ENCODE results near the gene LRRD1.
"Not testable (repeated sequence)": the region's sequence is repeated elsewhere in the genome, so short reads cannot be mapped to it uniquely, and the experiment has no call there.

LRRD1 gene

GRCh38 chr7:92178928-92179924 lies at the start of gene LRRD1:
Gene LRRD1, minus strand, starts transcription at chr7:92179142. Its CDS starts 13,940 bp downstream, at chr7:92165202.
- DNase-seq, result peak; percentile 91

DNA sequence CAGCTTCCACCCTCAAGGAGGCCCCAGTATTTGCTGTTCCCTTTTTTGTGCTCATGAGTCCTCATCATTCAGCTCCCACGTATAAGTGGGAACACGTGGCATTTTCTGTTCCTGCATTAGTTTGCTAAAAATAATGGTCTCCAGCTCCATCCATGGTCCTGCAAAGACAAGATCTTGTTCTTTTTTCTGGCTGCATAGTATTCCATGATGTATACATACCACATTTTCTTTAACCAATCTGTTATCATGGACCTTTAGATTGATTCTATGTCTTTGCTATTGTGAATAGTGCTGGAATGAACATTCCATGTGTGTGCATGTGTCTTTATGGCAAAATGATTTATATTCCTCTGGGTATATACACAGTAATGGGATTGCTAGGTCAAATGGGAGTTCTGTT lies 49.8 kb upstream of the LRRD1 start:
- no peak for DNase-seq

DNA sequence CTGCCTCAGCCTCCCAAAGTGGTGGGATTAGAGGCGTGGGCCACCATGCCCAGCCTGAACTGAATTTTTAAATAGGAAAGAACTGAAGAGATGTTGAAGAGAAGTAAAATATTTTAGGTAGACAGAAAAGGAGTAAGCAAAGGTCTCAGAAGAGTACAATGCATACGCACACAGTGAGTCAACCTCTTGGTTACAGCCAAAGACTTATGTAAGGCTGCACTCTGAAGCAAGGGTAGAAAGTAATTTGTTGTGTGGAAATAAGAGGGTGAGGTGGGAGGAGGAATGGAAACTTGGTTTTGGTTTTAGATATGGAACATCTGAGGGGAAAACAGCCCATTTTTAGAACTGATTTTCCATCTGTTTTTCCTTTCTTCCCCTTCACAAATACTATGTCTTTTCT lies 49.2 kb upstream of the LRRD1 start:
- no peak for DNase-seq

- DNase-seq, result no peak
Measured at GRCh38 chr7:92226981-92227380, 48.0 kb upstream of the LRRD1 start.

DNA sequence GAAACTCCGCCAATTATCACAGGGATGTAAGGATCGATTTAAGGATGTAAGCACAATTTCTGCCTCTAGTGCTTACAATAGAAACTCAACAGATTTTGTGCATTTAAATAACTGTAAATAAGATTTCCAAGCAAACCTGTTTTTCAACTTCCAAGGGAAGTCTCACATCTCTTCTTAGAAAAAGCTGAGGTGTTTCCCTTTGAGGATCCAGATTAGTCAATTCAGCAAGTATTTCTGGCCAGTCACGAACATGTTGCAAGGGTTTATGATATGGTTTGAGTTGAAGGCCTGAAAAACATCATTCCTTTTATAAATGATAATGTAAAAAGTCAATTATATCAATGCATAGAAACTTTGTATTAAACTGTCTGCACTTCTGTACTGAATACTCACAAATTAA lies 42.8 kb upstream of the LRRD1 start:
- DNase-seq, result no peak

- DNase-seq, result no peak
Measured at GRCh38 chr7:92206672-92207071, 27.7 kb upstream of the LRRD1 start.

GRCh38 chr7:92205987-92206386 lies 27.0 kb upstream of the LRRD1 start:
- no peak for DNase-seq

GRCh38 chr7:92200791-92201190 lies 21.8 kb upstream of the LRRD1 start:
- DNase-seq, result no peak

GRCh38 chr7:92192326-92192725 lies 13.4 kb upstream of the LRRD1 start:
- DNase-seq, result no peak

GRCh38 chr7:92189246-92189645 lies 10.3 kb upstream of the LRRD1 start:
- DNase-seq, result not testable (repeated sequence)

- not testable (repeated sequence) for DNase-seq
Measured at GRCh38 chr7:92184294-92184693, 5.4 kb upstream of the LRRD1 start.

DNA sequence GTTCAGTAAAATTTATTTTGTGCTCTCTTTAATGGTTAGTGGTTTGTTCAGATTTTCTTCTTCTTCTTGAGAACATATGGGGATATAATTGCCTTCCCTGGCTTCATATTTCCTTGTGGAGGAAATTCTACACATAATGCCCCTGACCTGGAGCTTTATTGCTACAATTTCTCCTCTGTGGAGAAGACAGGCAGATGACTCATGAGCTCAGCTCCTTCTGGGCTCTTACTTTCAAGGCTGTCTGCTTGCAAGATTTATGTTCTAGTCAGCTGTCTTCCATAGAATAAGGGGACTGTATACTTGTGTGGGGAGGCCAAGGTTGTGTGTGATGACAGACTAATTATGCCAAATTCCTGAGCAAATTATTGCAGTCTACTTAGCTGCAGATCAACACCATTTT lies 1.6 kb downstream of the LRRD1 start:
- no peak for DNase-seq

- not testable (repeated sequence) for DNase-seq
Measured at GRCh38 chr7:92169529-92169928, 9.4 kb downstream of the LRRD1 start.

DNA sequence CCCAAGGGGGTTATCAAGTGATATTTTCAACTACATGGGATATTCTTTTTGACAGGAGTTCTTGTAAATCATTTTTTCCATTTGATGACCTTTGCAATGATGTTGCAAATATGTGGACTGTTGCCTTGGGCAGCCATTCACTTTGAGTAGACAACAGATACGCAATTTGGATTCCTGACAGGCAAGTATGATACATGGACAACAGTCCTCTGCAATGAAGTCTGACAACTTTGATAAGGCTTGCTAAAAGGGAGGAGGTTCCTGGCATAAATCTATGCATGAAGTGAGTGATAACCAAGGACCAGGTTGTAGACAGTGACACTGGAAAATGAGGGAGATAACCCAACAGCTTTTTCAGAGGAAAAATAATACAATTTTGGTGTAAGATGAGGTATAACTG lies 17.7 kb downstream of the LRRD1 start:
- no peak for DNase-seq

GRCh38 chr7:92158660-92159575 lies 20.0 kb downstream of the LRRD1 start:
- no peak for DNase-seq

DNA sequence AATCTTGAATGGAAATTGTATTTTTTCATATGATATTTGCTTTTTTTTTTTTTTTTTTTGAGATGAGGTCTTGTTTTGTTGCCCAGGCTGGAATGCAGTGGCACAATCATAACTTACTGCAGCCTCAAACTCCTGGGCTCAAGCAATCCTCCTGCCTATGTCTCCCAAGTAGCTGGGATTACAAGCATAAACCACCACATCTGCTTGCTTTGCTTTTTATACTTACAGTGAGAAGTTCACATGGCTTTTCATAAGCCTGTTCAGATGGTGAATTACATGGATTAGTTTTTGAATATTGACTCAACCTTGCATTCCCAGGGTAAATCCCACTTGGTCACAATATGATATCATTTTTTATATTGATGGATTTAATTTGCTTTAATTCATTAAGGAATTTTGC lies 22.0 kb downstream of the LRRD1 start:
- no peak for DNase-seq

GRCh38 chr7:92155108-92155739 lies 23.7 kb downstream of the LRRD1 start:
- no peak for DNase-seq

DNA sequence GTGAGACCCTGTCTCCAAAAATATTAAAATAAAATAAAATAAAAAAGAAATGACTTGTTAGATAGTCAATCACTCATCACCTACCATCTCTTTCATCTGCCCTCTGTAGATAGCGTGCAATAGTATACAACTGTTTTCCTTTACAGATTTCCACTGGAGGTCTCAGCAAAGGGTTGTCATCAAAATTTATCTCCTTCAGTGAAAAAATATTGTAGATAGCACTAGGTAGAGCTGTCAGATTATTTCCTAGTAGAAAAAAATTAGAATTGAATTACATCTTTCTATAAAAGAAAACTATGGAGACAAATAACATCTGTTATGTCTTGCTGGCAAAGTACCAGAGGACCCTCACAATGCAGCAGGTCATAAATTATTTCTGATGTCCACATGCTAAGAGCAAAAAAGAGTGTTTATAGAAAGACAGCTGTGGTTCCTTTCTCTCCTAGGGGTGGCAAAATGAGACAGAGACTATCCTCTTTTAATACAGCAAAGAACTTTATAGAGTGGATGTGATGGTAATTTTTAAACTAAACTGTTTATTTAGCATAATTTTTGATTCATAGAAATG lies 28.4 kb downstream of the LRRD1 start:
- no peak for DNase-seq

GRCh38 chr7:92149736-92150239 lies 29.2 kb downstream of the LRRD1 start:
- DNase-seq, result no peak

DNA sequence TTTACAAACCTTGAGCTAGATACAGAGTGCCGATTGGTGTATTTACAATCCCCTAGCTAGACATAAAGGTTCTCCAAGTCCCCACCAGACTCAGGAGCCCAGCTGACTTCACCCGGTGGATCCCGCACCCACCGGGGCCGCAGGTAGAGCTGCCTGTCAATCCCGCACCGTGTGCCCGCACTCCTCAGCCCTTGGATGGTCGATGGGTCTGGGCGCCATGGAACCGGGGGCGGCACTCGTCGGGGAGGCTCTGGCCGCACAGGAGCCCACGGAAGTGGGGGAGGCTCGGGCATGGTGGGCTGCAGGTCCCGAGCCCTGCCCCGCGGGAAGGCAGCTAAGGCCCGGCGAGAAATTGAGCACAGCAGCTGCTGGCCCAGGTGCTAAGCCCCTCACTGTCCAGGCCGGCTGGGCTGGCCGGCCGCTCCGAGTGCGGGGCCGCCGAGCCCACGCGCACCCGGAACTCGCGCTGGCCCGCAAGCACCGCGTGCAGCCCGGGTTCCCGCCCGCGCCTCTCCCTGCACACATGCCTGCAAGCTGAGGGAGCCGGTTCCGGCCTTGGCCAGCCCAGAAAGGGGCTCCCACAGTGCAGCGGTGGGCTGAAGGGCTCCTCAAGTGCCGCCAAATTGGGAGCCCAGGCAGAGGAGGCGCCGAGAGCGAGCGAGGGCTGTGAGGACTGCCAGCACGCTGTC lies 35.6 kb downstream of the LRRD1 start:
- DNase-seq, result not testable (repeated sequence)

DNA sequence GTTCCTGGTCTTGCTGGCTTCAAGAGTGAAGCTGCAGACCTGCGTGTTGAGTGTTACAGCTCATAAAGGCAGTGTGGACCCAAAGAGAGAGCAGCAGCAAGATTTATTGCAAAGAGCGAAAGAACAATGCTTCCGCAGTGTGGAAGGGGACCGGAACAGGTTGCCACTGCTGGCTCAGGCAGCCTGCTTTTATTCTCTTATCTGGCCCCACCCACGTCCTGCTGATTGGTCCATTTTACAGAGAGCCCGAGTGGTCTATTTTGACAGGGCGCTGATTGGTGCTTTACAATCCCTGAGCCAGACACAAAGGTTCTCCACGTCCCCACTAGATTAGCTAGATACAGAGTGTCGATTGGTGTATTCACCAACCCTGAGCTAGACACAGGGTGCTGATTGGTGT lies 36.2 kb downstream of the LRRD1 start:
- not testable (repeated sequence) for DNase-seq

- no peak for DNase-seq
Measured at GRCh38 chr7:92141161-92141560, 37.8 kb downstream of the LRRD1 start.
